HG03280 (cell line): Measurements from ENCODE around the gene PRPF19.
"Not testable (repeated sequence)": the region's sequence is repeated elsewhere in the genome, so short reads cannot be mapped to it uniquely, and the experiment has no call there.

ENCODE experiments used
- ATAC-seq: cut with Tn5 transposase; IDR thresholded peaks from one replicate; pipeline ENCODE4 v1.9.1; 2021; ENCODE audit warnings: mild to moderate bottlenecking, moderate library complexity; ENCODE audit not compliant: unreplicated experiment

Gene PRPF19

DNA sequence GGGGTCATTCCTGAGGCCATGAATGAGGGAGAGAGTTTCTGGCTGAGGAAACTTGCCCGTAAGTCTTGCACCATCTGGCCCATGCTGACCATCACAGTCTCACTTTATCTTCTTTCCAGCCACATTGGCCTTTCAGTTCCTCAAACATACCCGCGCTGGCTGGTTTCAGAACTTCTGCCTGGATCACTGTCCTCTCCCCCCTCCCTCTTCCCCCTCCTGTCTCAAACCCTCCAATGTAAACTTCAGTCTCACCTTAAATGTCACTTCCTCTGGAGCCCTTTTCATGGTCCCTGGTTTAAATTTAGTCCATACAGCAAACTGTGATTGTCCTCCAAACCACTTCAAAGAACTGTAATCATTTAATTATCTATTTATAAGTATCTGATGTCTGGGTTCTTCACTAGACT, 3.9 kb upstream of the PRPF19 start:
- ATAC-seq: peak; percentile 32

DNA sequence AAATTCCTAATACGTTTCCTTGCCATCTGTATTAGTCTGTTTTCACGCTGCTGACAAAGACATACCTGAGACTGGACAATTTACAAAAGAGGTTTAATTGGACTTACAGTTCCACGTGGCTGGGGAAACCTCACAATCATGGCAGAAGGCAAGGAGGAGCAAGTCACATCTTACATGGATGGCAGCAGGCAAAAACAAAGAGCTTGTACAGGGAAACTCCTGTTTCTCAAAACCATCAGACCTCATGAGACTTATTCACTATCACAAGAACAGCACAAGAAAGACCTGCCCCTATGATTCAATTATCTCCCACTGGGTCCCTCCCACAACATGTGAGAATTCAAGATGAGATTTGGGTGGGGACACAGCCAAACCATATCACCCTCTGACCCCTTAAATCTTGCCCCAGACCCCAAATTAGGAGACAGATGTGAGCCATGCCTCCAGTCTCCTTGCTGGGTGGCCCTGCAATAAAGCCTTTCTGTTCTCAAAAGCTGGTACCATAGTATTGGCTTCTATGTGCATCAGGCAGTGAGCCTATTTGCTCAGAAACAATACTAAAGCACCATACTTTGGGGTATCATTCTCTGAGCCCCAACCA, 3.4 kb upstream of the PRPF19 start:
- ATAC-seq: not testable (repeated sequence)

DNA sequence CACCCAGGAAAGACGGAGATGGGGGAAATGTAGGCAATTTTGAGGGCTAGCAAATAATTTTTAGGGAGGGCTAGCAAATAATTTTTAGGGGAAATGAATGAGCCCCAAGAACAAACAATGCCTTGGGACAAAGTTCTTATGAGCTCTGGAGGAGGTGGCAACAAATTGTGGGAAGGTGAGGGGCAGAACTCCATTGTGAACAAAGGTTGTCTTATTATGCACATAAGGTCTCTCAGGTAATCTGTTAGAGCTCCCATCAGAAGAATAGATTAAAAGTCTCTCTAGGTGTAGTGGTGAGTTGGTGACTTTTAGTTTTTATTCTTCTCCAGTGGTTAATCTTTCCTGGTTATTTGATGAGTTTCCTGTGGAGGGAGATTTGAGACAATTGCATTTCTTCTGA, 2.4 kb upstream of the PRPF19 start:
- ATAC-seq: no peak

DNA sequence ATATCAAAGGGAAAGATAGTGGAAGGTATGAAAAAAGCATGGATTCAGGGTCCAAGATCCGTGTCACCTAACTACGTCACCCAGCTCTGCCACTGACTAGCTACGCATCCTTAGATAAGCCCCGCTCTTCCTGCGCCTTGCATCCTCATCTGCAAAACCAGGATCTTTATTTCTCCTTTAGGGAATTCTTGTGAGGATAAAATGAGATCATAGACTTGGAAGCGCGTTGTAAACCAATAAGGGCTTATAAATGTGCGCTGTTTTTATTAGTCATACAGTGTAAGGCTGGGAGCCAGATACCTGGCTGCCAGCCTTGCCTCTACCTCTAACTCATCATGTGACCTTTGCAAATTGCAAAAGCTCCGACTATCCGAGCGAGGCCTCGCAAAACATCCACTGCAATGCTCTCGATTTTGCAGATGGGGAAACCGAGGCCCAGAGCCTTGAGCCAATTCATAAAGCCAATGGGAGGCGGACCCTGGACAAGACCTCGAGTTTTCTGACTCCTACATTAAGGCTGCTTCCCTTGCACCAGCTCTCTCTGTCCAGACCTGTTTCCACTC, 753 bp downstream of the PRPF19 start:
- no peak for ATAC-seq

DNA sequence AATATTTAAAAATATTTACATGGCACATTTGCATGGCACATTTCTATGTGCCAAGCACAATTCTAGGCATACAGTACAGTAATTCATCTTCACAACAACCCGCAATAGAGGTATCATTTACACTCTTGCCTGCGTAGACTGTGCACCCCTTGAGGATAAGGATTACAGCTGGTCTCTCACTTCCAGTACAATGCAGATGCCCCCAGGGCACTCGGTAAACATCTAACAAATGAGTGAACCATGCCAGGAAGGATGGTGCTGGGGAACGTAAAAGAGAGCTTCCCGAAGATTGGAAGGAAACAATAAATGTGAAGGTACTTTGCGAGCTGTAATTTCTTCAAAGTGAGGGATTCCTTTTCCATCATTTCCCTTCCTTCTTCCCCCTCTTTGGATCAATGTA, 1.3 kb downstream of the PRPF19 start:
- no peak for ATAC-seq

DNA sequence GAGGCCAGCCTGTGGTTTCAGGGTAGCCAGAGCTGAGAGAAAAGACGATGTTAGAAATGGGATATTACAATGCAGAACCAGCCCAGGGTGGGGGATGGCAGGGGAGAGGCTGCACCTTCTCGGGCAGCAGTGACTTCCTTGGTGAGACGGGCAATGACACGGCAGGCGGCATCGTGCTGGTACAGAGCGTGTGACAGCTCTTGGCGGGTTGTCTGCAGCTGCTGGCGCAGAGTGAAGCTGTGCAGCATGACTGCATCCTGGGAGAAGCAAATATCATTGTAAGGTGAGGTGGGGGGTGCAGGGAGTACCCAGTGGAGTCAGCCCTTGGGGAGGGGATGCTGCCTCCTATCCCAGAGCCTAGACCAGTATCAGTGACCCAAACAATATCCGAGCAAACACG, 3.8 kb downstream of the PRPF19 start:
- ATAC-seq: no peak

DNA sequence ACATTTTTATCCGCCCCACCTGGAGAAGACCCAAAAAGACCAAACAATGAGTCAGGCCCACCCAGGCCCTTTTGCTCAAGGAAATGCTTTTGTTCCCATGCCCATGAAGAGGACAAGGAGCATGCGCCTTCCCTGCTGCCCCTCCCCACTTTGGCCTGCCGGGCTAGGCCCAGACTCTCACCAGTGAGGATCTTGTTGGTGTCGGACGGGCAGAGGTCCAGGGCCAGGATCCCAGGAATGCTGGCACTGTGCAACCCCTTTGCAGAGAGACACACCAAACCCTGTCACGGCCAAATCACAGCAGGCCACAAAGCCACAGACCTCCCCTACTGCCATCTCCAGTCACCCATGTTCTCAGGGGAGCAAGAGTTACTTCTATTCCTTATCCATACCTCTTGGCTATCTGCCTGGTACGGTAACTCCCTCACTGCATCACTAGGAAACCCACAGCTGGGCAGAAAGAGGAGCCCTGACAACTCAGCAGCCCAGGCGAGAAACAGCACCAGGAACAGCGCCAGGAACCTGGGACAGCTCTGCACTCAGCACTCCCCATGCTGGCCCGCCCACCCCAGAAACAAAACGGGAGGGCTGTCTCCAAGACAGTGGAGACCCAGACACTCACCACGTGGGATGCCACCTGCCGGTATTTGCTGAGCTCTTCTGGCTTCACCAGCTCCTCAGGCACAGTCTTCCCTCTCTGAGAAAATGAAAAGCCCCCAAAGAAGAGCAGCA, 5.5 kb downstream of the PRPF19 start:
- no peak for ATAC-seq

DNA sequence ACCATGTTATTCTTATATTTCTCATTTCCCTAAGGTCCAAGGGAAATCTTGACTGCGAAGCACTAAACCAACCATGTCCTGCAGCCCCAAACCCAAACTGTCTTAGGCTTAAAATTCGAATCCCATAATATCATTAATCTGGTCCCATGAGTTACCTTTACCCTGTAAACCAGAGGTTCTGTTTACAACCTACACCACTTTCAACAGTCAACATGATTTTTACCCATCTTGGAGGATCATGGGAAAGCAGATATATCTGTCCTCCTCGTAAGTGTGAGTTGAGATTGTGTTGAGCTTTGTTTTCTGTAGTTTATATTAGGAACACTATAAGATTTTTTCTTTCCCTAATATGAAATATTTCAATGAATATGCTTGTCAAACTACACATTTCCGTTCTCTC, 6.4 kb downstream of the PRPF19 start:
- ATAC-seq: no peak

DNA sequence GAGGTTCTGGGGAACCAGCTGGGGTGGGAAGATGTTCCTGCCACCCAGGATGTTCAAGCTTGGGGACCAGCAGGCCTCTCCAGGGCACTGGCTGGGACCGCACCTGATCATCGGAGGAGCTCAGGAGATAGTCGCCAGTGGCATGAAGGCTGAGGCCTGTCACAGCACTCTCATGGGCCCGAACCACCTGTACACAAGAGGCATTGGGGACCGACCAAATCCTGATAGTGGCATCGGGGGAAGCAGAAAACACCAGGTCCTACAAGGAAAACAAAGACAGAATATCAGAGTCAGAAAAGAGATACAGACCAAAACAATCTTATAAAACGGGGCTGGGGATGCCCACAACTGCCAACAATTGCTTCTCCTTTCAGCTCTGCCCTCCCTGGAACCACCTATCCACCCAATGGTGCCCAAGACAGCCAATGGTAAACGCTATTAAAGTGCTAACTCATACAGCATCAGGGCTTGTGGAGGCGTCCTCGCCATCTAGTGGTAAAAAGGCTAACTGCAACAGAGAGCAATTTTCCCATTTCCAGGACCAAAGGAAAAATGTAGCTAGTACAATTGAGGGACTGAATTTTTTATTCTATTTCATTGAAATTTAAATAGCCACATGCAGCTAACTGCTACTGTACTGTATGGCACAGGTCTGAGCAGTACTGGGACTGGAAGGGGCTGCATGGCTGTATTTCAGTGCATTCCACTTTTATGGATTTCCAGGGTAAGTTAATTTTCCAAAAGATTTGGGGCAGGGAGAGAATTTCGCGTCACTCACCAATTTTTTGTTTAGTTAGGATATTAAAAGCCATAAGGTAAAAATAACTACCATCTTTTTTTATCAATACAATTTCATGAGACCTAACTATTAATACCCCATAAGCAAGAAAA, 7.1 kb downstream of the PRPF19 start:
- ATAC-seq: no peak

DNA sequence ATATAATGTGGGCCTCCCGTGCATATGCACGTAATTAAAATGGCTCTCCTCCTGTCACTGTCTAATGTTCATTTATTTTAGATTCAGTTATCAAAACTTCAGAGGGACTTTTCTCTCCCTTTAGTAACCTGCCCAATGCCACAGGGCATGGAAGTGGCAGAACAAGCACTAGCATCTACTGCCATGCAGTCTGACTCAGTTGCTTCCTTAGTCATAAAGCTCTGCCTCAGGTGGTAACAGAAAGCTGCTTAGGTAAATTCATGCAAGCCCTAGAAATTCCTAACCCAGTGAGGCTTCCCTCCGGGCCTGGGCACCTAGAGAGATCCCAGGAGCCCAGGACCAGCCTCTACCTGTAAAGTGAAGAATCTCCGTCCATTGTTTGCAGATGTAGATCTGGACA, 8.9 kb downstream of the PRPF19 start:
- ATAC-seq: no peak

DNA sequence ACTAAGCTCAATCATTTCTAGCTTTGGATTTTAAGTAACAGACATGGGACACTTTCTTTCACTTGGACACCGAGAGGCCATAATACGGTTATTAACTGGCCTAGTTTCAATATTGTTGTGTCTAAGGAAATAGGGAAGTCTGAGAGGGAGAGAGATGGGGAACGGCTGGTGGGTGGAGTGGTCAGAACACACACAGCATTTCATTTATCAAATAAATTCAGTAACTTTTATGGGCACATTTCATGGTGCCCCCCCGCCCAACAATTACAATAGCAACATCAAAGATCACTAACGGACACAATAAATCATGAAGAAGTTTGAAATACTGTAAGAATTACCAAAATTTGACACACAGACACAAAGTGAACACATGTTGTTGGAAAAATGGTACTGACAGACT, 10.7 kb downstream of the PRPF19 start:
- ATAC-seq: no peak

DNA sequence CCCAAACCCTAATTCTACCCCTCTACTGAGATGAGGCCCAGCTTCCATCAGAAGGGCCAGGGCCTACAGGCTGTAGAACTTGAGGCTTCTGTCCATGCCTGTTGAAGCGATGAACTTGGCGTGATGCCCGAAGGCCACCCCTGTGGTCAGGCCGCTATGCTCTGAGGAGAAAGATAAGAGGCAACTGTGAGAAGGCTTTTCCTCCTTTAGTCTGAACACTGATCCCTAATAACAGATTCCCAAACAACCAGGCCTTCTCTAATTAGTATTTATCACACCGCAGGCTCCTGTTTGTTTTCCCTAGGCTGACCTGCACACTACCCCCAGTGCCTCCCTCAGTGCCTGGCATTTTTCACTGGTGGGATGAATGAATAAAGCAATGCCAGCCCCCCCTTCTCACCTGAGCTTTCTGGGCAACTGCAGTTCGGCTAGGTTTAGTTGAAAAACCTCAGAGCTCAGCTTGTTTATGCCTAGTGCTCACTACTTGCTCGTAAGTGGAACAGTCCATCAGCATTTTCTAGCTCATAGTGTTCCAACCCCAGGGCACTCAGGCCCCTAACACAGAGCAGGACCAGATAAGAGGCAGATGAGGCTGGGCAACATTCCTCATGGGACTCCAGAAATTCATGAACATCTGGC, 15.2 kb downstream of the PRPF19 start:
- no peak for ATAC-seq

DNA sequence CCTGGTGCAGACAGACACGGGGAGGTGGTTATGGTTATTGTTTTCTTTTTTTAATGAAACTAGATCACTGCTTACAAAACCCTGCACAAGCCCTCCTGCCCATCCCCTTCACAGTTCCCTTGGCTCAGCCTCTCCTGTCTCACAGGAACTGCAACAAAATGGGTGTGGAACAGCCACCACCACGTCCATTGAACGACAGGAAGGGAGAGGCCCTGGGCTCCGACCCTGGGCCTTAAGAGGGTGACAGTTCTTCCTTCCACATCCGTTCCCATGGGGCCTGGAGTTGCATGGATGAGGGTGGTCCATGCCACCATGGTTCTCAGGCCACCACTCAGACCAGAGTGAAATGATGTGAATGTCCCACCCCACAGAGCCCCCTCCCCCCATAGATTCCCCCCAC, 15.7 kb downstream of the PRPF19 start:
- ATAC-seq: no peak

DNA sequence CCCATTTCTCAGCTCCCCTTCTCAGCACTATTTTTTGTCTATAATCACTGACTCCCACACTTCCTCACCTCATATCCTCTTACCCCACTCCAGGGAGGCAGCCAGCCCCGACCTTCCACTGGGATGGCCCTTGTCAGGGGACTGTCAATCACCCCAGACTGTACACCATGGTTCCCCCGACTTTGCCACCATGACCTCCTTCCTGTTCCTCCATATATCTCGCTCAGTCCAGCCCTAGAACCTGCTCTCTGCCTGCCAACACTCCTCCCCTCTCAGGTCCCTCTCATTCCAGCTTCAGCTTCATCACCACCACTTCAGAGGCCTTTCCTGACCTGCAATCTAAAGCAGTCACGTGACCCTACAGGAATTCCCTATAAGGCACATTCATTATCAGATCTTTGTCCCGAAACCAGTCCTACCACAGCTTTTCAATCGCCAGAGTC, 16.5 kb downstream of the PRPF19 start:
- no peak for ATAC-seq

DNA sequence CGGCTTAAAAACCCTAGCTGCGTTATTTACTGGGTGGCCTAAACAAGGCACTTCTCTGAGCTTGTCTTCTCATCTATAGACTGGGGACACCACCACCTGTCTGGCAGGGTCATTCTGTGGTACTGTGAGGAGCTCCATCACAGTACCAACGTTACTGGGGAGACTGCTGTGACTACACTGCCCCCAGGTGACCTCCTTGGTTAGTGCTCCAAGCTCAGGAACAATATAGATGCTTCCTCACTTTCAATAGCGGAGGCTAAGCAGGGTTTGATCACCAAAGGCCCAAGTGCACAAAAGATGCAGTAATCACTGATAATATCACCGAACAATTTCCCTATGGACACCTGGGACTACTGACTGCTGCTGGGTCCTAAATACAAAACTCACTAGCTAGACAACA, 18.8 kb downstream of the PRPF19 start:
- ATAC-seq: peak; percentile 47

DNA sequence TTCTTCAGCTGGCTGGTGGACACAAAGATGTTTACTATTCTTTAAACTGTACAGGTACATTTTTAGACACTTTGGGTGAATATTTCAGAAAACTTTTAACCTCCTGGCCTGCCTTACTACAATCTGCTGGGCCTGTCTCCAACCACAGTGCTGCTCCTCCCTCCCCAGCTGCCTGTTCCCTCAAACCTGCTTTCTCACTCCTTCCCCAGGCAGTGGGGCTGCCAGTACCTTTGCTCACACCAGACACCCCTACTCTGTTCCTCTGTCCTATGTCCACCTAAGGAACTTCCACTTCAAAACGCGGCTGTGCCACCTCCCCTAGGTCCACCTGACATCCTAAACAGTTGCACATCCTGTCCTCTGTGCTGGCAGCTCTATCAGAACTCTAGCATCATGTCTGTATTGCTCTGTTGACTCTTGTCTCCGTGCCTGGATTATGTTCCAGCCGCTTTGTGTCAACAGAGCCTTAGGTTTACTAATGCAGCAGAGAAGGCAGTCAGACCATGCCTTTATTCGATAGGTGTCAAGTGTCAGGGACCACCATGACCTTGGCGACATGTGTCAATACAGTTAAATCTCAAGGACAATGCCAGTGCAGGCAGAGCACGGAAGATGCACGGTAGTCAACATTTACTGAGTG, 25.6 kb downstream of the PRPF19 start:
- ATAC-seq: no peak

DNA sequence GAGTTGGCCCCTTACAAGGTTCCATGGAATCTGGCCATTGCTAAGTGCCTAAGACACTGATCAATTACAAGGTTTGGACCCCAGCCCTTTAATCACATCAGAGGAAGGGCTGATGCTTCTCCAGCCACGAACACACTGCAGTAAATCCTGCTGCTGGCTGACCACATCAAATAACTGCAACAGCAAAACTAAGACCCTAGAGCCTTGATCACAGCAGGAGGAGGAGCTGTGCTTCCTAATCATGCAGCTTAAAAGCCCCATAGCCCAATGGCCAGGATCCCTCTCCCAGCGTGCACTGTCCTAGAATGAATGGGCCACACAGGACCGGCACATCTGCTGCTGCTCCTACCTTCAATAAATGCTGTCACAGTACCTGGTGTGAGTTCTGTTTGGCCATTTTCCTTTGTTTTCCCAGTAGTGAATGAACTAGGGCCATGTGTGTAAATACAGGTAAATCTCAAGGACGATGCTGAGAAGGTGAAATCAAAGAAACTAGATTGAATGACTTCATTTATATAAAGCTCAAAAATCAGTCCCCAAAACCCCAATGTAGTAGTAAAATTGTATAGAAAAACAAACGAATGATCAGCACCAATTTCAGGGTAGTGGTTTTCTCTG, 26.3 kb downstream of the PRPF19 start:
- ATAC-seq: no peak

DNA sequence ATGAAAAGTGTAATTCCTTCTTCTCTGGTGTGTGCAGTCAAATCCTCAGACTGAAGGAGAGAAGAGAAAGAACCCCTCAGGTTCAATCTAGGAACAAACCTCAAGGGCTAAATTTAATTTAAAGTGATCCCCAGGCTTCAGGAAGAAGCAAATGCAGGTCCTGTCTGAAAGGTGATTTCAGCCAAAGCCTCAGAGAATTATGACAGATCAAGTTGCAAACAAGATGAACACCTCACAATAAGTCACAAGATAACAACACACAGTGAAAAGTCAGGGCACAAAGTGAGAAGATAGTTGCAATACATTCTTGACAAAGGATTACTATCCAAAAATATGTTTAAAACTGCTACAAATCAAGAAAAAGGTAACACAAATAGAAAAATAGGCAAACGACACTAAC, 27.3 kb downstream of the PRPF19 start:
- no peak for ATAC-seq

DNA sequence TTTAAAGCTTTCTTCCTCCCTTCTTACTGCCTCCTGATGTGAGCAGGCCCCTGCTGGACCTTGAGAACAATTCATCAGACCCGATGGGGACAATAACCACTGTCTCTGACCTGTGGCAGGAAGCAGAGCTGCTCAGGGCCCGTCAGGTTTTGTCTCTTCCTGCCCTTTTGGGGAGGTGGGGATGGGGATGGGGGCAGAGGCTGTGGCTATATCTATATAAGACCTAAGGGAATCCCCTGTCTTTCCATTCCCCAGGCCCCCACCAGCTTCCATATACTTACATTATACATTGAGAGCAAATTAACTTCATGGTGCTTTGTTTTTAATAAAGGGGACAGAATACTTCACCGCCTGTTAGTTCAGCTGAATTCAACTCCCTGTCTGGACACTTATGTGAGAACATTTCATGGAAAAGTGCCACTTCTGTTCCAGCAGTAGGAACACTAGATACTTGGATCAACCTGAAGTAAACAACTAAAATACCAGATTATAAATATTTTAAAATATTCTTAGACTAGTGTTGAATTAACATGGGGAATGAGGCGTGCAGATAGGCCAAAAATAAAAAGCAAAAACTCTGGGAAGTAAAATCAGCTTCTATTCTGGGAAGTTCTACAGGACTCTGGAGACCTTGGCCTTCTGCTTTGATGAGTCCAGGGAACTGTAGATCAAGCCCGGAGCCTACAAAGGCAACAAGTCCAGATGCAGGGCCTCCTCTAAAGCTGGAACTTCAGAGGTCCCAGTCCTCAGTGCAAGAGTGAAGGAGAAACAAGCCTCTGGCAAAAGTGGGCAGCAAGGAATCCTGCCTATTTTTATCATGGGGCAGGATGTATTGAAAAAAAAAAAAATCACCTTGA, 27.9 kb downstream of the PRPF19 start:
- no peak for ATAC-seq
